GM18870 (cell line): ENCODE measurements around the gene BRD7.

Source experiments
- ATAC-seq: cut with Tn5 transposase; IDR thresholded peaks from one replicate; pipeline ENCODE4 v1.9.1; 2021; ENCODE audit warnings: moderate library complexity; ENCODE audit not compliant: unreplicated experiment

The BRD7 gene

DNA sequence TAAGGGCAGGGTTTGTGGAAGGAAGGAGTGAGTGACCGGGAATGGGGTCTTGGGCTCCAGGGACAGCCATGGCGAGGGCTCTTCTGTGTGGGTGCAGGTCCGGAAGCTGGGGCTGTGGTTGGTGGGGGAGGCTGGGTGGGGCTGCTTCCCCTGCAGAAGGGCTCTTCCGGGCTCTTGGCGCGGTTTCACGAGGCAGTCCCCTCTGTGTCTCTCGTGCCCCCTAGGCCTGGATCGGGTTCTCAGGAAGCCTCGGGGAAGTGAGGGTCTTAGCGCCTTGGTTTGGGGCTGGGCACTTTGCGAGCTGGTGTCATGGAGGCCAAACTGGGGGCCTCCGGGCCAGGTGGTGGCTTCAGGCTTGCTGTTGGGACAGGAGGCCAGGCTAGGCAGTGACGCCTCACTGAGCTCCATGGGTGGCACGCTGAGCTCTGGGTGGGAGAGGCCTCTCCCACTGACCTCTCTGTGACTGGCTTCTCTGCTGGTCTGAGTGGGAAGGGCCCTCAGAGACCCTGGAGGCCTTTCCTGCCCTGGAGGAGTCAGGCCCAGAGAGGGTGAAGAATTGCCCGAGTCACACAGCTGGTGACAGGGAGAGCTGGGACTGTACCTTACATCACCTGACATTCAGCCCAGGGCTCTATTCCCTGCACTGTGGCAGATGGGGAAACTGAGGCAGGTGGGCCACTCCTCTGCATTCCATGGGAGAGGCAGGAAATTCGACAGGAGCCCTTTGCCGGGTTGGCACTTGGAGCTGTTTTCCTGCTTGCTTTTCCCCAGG lies 94.3 kb downstream of the BRD7 start:
- no peak for ATAC-seq

DNA sequence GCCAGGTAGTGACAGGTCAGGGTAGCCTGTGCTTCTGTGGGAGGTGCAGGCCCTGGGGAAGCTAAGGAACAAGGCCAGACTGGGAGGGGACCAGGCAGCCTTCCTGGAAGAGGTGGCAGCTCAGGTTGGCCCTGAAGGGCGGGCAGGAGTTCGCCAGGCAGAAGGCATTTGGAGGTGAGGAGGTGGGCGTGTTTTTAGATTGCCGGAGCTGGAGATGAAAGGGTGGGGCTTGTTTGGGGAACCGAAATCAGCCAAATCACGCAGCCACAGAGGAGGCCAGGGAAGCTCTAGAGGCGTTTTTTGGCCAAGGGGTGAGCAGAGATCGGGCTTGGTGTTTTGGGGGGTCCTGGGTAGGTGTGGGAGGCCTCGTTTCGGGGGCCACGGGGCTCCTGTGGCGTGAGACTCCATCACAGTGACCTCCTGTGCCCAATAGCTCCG lies 94.9 kb downstream of the BRD7 start:
- ATAC-seq = peak; percentile 46

DNA sequence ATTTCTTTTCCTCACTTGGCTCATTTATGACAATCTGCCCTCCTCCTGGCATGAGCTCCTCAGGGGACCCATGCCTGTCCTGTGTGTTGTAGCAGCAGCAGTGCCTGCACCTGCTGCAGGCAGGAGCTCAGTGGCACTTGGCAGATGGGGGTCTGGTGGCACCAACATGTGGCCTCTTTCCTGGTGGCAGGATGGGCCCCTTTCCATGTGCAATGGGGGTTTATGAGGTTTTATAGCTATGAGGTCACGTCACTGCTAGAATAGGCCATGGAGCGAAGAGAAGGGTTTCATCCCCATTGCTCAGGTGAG lies 95.5 kb downstream of the BRD7 start:
- no peak for ATAC-seq

DNA sequence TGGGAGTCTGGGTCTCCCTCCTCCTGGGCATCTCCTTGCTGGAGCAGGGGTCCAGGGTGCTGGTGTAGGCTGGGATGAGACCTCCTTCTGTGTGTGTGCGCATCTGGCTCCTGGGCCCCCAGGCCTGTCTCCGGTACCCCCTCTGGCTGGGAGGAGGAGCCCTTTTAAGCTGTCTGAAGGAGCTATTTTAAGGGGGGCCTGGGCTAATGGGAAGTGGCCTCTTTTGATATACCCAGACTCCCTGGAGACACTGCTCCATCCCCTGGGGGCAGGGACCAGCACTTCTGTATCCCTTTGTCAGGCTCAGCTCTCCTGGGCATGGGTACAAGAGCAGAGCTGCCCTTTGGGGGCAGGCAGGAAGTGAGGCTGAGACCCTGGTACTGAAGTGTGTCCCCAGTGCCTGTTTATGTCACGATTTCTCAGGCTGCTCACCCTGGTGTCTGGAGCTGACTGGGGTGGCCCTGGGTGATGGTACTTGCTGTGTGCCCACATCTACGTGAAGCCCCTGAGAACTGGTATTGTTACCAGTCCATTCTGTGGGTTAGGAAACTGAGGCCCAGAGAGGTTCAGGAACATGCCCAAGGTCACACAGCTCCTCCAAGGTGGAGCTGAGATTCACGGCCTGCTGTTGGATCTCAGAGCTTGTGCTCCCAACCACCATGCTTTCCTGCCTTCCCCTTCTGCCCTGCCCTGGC lies 96.0 kb downstream of the BRD7 start:
- ATAC-seq = no peak

DNA sequence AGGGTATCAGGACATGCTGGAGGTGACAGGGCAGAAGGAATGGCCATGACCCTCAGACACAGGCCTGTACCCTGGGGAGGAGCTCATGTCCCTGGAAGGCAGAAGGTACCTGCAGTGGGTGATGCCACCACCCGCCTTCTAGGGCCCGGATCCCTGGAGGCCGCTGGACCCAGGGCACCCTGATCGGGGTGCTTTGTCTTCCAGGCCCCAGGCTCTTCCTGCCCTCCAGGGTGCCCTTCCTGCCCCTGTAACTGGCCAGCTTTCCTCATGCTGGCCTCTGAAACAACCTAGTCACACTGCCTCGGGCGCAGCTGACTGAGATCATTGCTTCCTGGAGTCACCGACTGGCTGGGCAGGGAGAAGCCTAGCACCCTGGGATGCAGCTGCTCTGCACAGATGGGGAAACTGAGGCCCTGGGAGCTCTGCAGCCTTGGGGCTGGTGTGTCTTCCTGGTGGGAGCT lies 96.6 kb downstream of the BRD7 start:
- no peak for ATAC-seq

DNA sequence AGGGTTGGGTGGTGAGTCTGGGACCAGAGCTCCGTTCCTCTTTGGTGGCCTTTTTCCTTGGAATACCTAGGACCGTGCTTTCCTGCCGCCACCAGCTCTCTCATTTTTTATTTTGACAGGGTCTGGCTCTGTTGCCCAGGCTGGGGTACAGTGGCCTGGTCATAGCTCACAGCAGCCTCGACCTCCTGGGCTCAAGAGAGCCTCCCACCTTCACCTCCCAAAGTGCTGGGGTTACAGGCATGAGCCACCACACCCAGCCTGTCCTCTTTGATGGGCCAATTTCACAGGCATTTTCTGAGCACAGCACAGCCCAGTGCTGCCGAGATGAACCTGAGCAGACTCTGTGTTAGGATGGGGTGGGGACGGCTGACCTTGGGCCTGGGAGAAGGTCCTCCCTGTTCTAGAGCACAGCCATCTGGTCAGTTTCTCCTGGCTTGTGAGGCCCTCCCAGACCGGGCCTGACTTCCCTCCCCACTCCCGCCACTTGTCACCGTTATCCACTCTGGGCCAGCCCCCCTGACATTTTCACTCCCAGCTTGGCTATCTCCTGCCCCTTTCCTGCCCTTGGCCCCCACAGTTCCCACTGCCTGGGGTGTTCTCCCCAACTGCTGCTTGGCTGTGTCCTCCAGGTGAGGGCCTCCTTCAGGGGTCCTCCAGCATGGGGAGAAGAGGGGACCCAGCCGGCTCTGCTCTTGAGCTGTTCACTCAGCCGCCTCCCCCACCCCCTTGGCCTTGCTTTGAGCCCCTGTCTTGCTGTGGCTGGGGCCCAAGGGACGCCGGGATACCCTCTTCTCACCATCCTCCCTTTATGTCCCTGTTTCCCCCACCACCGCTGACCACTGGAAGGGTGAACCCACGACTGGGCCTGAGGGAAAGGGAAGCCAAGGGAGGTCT lies 97.4 kb downstream of the BRD7 start:
- ATAC-seq = no peak

DNA sequence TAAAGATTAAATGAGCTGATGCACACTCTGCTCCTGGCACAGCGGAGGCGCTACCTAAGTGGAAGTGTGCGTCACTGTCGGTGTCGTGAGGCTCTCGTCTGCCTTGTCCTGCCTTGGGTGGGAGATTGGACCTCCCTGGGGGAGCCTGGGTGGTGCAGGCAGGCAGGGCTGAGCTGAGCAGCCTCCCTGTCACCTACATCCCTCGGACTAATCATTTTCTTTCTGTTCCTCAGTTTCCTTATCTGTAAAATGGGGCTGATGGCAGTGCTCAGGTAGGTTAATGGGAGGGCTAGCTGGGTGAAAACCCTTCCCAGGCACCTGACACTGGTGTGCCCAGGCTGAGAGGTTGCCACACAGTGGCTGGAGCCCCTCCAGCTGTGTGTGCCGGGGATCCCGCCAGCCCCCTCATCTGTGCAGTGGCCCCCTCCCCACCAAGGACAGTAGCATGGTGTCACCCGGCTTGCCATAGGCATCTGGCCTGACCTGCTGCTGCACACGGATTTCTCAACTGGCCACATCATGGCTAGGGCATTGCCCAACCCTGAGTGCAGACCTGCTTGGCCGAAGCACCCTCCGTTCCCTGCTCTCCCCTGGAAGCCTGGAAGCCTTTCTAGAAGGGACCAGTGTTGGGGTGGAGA lies 98.2 kb downstream of the BRD7 start:
- ATAC-seq = no peak

DNA sequence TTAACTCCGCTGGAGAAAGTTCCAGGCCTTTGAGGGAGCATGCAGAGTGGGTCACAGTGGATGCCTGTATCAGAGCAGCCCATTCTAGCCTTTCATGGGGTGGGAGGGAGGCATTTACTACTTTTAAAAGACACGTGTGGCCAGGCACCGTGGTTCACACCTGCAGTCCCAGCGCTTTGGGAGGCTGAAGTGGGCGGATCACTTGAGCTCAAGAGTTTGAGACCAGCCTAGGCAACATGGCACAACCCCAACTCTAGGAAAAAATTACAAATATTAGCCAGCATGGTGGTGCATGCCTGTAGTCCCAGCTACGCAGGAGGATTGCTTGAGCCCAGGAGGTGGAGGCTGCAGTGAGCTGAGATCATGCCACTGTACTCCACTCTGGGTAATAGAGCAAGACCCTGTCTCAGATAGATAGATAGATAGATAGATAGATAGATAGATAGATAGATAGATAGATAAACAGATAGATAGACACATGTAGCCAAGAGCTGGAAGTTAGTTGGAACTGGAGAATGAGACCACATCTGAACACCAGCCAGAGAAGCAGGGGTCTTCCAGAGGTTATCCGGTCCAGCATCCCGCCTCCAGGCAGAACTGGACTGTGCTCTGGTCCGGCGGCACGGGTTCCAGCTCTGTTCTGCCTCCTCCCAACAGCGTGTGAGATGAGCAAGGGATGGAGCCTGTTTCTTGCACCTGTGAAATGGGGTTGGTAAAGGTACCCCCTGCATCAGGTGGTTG lies 98.8 kb downstream of the BRD7 start:
- ATAC-seq = no peak

DNA sequence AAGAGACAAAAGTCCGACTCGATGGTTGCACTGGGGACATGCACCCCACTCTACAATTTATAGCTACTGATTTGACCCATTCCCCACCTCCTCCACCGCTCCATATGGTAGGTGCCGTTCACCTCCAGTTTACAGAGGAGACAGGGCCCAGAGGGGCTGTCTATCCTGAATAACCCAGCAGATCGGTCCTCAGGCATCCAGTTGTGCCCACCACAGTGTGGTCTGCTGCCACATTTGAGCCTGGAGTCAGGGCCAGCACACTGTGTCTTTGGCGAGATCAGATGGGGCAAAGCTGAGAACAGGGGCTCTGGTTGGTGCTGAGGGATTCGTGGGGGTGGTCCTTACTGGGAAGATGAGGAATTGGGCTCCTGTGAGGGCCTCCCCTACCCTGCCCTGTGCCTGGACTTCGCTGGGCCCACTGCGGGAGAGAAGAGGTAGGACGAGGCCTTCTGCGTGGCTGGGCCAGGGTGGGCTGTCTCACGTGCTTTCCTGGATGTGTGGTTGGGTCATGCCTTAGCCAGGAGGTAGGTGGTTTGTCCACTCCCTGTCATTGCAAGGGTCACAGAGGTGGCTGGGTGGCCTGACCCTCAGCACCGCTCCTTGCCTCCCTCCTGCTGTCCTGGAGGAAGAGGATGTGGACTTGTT lies 99.6 kb downstream of the BRD7 start:
- ATAC-seq = no peak

DNA sequence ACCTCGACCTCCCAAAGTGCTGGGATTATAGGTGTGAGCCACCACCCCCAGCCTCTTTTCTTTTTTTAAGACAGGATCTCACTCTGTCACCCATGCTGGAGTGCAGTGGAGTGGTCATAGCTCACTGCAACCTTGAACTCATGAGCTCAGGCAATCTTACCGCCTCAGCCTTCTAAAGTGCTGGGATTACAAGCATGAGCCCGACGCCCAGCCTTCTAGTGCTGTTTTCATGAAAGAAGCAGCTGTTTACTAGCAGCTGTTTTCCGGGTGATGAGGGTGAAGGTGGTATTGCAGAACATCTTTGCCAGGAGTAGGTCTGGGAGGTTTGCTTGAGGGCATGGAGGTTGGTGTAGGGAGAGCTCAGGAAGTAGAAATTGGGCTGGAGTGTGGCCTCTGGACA lies 100.4 kb downstream of the BRD7 start:
- ATAC-seq = no peak

DNA sequence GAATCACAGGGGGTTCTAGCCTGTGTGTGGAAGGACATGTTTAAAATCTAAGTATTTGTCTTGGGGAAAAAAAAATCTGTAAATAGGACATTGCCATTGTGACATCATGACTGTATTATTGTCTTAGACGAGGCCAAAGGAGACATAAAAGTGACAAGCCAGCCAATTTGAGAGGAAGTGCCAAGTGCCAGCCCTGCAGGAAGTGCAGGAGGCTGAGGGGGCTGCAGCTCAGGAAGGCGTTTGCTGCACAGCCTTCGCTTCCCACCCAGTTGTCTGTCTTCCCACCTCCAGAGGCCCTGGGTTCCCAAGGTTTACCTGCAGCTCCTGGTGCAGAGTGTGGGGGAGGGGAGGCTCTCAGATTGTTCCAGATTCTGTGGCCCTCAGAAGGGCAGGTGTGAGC lies 101.1 kb downstream of the BRD7 start:
- ATAC-seq = no peak

DNA sequence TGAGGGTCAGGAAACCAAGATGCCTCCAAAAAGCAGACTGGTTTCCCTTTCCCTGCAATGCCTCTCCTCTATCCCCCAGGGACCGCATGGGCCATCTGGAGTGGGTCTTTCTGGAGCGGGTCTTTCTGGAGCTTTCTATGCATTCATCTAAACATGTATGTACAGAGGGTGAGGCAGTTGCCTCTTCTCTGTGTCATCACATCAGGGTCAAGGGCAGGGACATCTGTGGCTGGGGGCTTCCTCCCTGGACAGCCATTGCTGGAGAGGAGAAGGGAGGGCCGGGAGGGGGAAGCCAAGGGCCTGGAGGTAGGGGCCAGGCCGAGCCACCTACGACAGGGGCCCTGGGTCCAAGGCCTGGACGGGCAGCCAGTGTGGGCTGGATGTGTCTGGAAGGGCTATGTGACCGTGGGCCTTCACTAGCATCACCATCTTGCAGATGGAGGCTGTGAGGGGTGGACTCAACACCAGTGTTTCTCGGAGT lies 101.6 kb downstream of the BRD7 start:
- ATAC-seq = no peak

DNA sequence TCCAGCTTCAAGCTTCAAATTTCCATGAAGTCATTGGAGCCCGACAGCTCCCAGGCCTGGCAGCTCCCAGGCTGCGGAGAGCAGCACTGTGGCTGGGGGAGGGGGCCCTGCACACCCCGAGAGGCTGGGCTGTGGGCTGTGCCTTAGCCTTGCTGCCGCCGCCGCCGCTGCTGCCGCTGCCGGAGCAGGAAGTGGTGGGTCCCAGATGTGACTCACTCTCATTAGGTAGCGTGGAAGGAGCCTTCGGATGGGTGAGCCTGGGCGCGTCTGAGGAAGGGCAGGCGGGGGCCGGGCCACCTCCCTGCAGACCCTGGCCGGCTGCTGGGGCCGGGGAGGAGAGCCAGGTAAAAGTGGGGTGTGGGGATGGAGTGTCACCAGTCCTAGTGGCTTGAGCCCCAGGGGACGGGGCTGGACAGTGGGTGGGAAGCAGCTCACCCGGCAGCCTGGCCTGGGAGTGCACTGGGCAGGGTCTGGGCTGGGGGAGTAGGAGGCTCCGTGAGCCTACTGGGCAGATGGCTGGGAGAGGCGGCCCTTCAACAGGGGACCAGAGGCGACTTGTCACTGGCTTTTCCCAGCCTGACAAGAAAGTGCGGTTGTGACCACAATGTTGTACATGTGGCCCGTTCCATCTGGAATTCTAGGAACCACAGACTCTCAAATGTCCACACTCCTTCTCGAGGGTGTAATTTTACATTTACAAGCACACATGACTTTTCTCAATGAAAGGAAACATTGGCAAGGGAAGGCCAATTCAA lies 102.3 kb downstream of the BRD7 start, which contains the start of gene ADCY7:
ADCY7 (plus strand) TSS at position 215 of the 755 bp plus-strand sequence. CDS start 21,629 bp downstream, outside the sequence.
- peak; percentile 68 for ATAC-seq
